H9 (cell line): ENCODE results near the gene MEMO1. TPM values are rescaled to one million over a fixed set of nuclear protein-coding genes. Genes with fewer than 3 reads are reported as not detected.

Experiments used
- DNase-seq: peaks from one replicate; pipeline ENCODE4 v3.0.0-alpha.2; 2017
- H2AFZ ChIP-seq: one replicate; pipeline ENCODE4 v1.6.1; 2013; ENCODE audit warnings: mild to moderate bottlenecking, low read length, control low read depth, moderate library complexity
- H2AK5ac ChIP-seq: 2 replicates; pipeline ENCODE4 v1.6.1; 2013; ENCODE audit warnings: low read length, control low read depth, mixed read lengths; ENCODE audit not compliant: insufficient read length
- H2BK120ac ChIP-seq: one replicate; pipeline ENCODE4 v1.6.1; 2013; ENCODE audit warnings: low read depth, mild to moderate bottlenecking, low read length, control low read depth, inconsistent platforms; ENCODE audit not compliant: poor library complexity, severe bottlenecking
- H2BK12ac ChIP-seq: 2 replicates; pipeline ENCODE4 v1.6.1; 2013; ENCODE audit warnings: low read length, control low read depth, mixed read lengths, low read depth; ENCODE audit not compliant: insufficient read length
- H2BK15ac ChIP-seq: 2 replicates; pipeline ENCODE4 v1.6.1; 2013; ENCODE audit warnings: low read depth, low read length, control low read depth
- H2BK20ac ChIP-seq: one replicate; pipeline ENCODE4 v1.6.1; 2013; ENCODE audit warnings: low read depth, mild to moderate bottlenecking, low read length, control low read depth, inconsistent platforms; ENCODE audit not compliant: poor library complexity, severe bottlenecking
- H2BK5ac ChIP-seq: 2 replicates; pipeline ENCODE4 v1.6.1; 2013; ENCODE audit warnings: low read length, control low read depth, mixed read lengths; ENCODE audit not compliant: insufficient read length
- H3K14ac ChIP-seq: 2 replicates; pipeline ENCODE4 v1.6.1; 2013; ENCODE audit warnings: low read length, control low read depth; ENCODE audit not compliant: insufficient read depth
- H3K18ac ChIP-seq: 2 replicates; pipeline ENCODE4 v1.6.1; 2013; ENCODE audit warnings: low read depth, mild to moderate bottlenecking, mixed read lengths, low read length, control low read depth; ENCODE audit not compliant: insufficient read length
- H3K23ac ChIP-seq: 2 replicates; pipeline ENCODE4 v1.6.1; 2013; ENCODE audit warnings: low read length, control low read depth, mixed read lengths, low read depth; ENCODE audit not compliant: insufficient read length
- H3K23me2 ChIP-seq: 2 replicates; pipeline ENCODE4 v1.6.1; 2013; ENCODE audit warnings: low read depth, mild to moderate bottlenecking, mixed read lengths, low read length, control low read depth; ENCODE audit not compliant: insufficient read length, poor library complexity, severe bottlenecking
- H3K27ac ChIP-seq: 2 replicates; pipeline ENCODE4 v1.5.1; 2013; ENCODE audit warnings: low read length, control low read depth, mixed read lengths, low read depth; ENCODE audit not compliant: insufficient read length
- H3K27me3 ChIP-seq: 2 replicates; pipeline ENCODE4 v1.6.1; 2013; ENCODE audit warnings: low read length, control low read depth, inconsistent platforms; ENCODE audit not compliant: insufficient read depth
- H3K4ac ChIP-seq: 2 replicates; pipeline ENCODE4 v1.6.1; 2013; ENCODE audit warnings: low read depth, mild to moderate bottlenecking, control low read depth, inconsistent platforms, low read length, moderate library complexity
- H3K4me1 ChIP-seq: 2 replicates; pipeline ENCODE4 v1.6.1; 2013; ENCODE audit warnings: low read length, control low read depth, inconsistent platforms; ENCODE audit not compliant: insufficient read depth
- H3K4me2 ChIP-seq: 2 replicates; pipeline ENCODE4 v1.6.1; 2013; ENCODE audit warnings: low read length, control low read depth, mixed read lengths; ENCODE audit not compliant: insufficient read length, insufficient read depth
- H3K56ac ChIP-seq: 2 replicates; pipeline ENCODE4 v1.6.1; 2013; ENCODE audit warnings: low read depth, mild to moderate bottlenecking, mixed read lengths, low read length, control low read depth; ENCODE audit not compliant: insufficient read length
- H3K79me1 ChIP-seq: 2 replicates; pipeline ENCODE4 v1.6.1; 2013; ENCODE audit warnings: low read depth, mild to moderate bottlenecking, moderate library complexity, low read length, control low read depth, inconsistent platforms; ENCODE audit not compliant: insufficient read depth, poor library complexity, severe bottlenecking
- H3K79me2 ChIP-seq: 2 replicates; pipeline ENCODE4 v1.6.1; 2013; ENCODE audit warnings: low read length, control low read depth, inconsistent platforms; ENCODE audit not compliant: insufficient read depth
- H3K9ac ChIP-seq: 2 replicates; pipeline ENCODE4 v1.6.1; 2013; ENCODE audit warnings: low read length, control low read depth, mixed read lengths; ENCODE audit not compliant: insufficient read length; ENCODE audit errors: extremely low read depth
- H3K9me3 ChIP-seq: one replicate; pipeline ENCODE4 v1.6.1; 2013; ENCODE audit warnings: low read depth, low read length, inconsistent platforms; ENCODE audit not compliant: control insufficient read depth
- H3T11ph ChIP-seq: one replicate; pipeline ENCODE4 v1.6.1; 2013; ENCODE audit warnings: mild to moderate bottlenecking, low read length, control low read depth, inconsistent platforms
- H4K20me1 ChIP-seq: one replicate; pipeline ENCODE4 v1.6.1; 2013; ENCODE audit not compliant: control insufficient read depth, insufficient read length, insufficient read depth
- H4K5ac ChIP-seq: 2 replicates; pipeline ENCODE4 v1.6.1; 2013; ENCODE audit warnings: low read depth, mild to moderate bottlenecking, mixed read lengths, low read length, control low read depth; ENCODE audit not compliant: insufficient read length
- H4K8ac ChIP-seq: replicated peaks from 2 replicates; pipeline ENCODE4 v1.6.1; 2013; ENCODE audit warnings: low read length, control low read depth, mixed read lengths, low read depth; ENCODE audit not compliant: insufficient read length
- H4K91ac ChIP-seq: 2 replicates; pipeline ENCODE4 v1.6.1; 2013; ENCODE audit warnings: low read depth, mild to moderate bottlenecking, moderate library complexity, mixed read lengths, low read length, control low read depth; ENCODE audit not compliant: insufficient read length
- H3K27ac Mint-ChIP-seq, 3 experiments: 2 replicates in 2 of 3; 3 replicates in 1 of 3; pipeline ENCODE4 v1.8.0; 2020 to 2021; ENCODE audit warnings: mixed read lengths in 3 of 3, mild to moderate bottlenecking in 1 of 3, moderate library complexity in 1 of 3
- H3K27me3 Mint-ChIP-seq: 2 replicates; pipeline ENCODE4 v1.8.0; 2021; ENCODE audit warnings: low read depth, mild to moderate bottlenecking, moderate library complexity, mixed read lengths
- H3K36me3 Mint-ChIP-seq, 3 experiments: 2 replicates in 2 of 3; 3 replicates in 1 of 3; pipeline ENCODE4 v1.8.0; 2020 to 2021; ENCODE audit warnings: low read depth in 3 of 3, mixed read lengths in 3 of 3; ENCODE audit not compliant: insufficient read depth in 1 of 3
- H3K4me1 Mint-ChIP-seq, 2 experiments: 2 replicates each; pipeline ENCODE4 v1.8.0; 2020; ENCODE audit warnings: mixed read lengths in 2 of 2
- H3K4me3 Mint-ChIP-seq, 2 experiments: 2 replicates in 1 of 2; 3 replicates in 1 of 2; pipeline ENCODE4 v1.8.0; 2020 to 2021; ENCODE audit warnings: mild to moderate bottlenecking in 2 of 2, mixed read lengths in 2 of 2, moderate library complexity in 1 of 2
- H3K9me3 Mint-ChIP-seq, 2 experiments: 2 replicates in 1 of 2; 3 replicates in 1 of 2; pipeline ENCODE4 v1.8.0; 2020; ENCODE audit warnings: mild to moderate bottlenecking in 2 of 2, mixed read lengths in 2 of 2, moderate library complexity in 1 of 2
- CTCF ChIP-seq: fragments of 200-600 bp; sonication (generic); conservative IDR thresholded peaks from 3 replicates; pipeline ENCODE4 v1.8.0; 2021; ENCODE audit warnings: antibody characterized with exemption, mild to moderate bottlenecking
- WGBS: extraction: QIAGEN DNeasy Blood & Tissue Kit; methylation state at CpG from one replicate; pipeline ENCODE4 v1.1.7; 2013; ENCODE audit warnings: missing lambda C conversion rate, low lambda C conversion rate, mixed read lengths; ENCODE audit not compliant: insufficient read length; ENCODE audit errors: extremely low coverage; 5-methylcytosine and 5-hydroxymethylcytosine counted together
- total RNA-seq: library from RNA; stranded (reverse); gene quantifications from 2 replicates; pipeline ENCODE4 v1.2.1, GENCODE V29; 2021

The MEMO1 gene
- total RNA-seq, 1 experiment from 2014 or later, result 49.4 TPM

GRCh38 chr2:31894656-31895055 lies 116.2 kb downstream of the MEMO1 start:
- Histone ChIP-seq H2BK15ac (no peak overlapping the region), H2BK120ac (no peak overlapping the region), H2BK20ac (no peak overlapping the region), H3K18ac (no peak overlapping the region), H3K9ac (no peak overlapping the region), H3K23me2 (no peaks in the 10 kb centered on the region), H3K27me3 (no peaks in the 10 kb centered on the region), H3K9me3 (no peaks in the 10 kb centered on the region), H3T11ph (no peak overlapping the region), H4K5ac (no peak overlapping the region), H4K91ac (no peak overlapping the region), H3K56ac (no peak overlapping the region), H3K4me2 (no peak overlapping the region), H3K79me1 (no peaks in the 10 kb centered on the region), H3K79me2 (no peaks in the 10 kb centered on the region), H2AFZ (no peak overlapping the region), H3K27ac (no peak overlapping the region), H3K23ac (no peak overlapping the region), H4K20me1 (no peaks in the 10 kb centered on the region), H2BK12ac (no peak overlapping the region), H2BK5ac (no peak overlapping the region), H2AK5ac (no peak overlapping the region), H3K4me1 (peaks cover 3% of the 10 kb centered on the region; the same call in 1 of the 2 replicates), H3K14ac (no peak overlapping the region), H3K4ac (no peak overlapping the region), H4K8ac (no peak overlapping the region)
- H3K9me3 Mint-ChIP-seq, result peaks cover 26 to 29% of the 10 kb centered on the region in 2 experiments
- H3K27me3 Mint-ChIP-seq, result no peaks in the 10 kb centered on the region
- H3K4me1 Mint-ChIP-seq, result peaks cover 35 to 38% of the 10 kb centered on the region in 2 experiments
- peaks cover 33 to 42% (median 38%) of the 10 kb centered on the region in 3 experiments for H3K36me3 Mint-ChIP-seq
- no peak for DNase-seq
- no peak overlapping the region for H3K27ac Mint-ChIP-seq
- no CpG with 5 or more reads among the region's 2 CpGs for WGBS
- TF ChIP-seq CTCF, result no peak
- H3K4me3 Mint-ChIP-seq, result no peak overlapping the region
